Activated effector memory CD4-positive, alpha-beta T cell treated with Interleukin-2 at 50 U/mL for 16 hours (primary cell): ENCODE data around the gene N4BP2.
A peak's percentile ranks its signal among the peaks of the same experiment; 100 is the strongest.

Experiments used
- DNase-seq: peaks from one replicate; pipeline ENCODE4 v3.0.0-alpha.2; 2020

N4BP2 gene

GRCh38 chr4:40193016-40193571 lies 136.4 kb downstream of the N4BP2 start:
- no peak for DNase-seq

GRCh38 chr4:40193578-40193977 lies 136.9 kb downstream of the N4BP2 start:
- DNase-seq: no peak

GRCh38 chr4:40194602-40195161 lies 138.0 kb downstream of the N4BP2 start:
- peak; percentile 36 for DNase-seq

- DNase-seq: no peak
These were observed 138.8 kb downstream of the N4BP2 start for GRCh38 chr4:40195182-40196177.

GRCh38 chr4:40196272-40196671 lies 139.6 kb downstream of the N4BP2 start:
- DNase-seq: no peak

- DNase-seq: peak; percentile 53
These were observed 140.2 kb downstream of the N4BP2 start, which contains the start of gene RHOH for GRCh38 chr4:40196724-40197281. TSS of gene RHOH (plus strand) at chr4:40197031. CDS start at chr4:40243387, 46,356 bp downstream.

- no peak for DNase-seq
These were observed 141.4 kb downstream of the N4BP2 start for GRCh38 chr4:40197879-40198689.

GRCh38 chr4:40199179-40199670 lies 142.6 kb downstream of the N4BP2 start:
- no peak for DNase-seq

- peak; percentile 32 for DNase-seq
These were observed 143.6 kb downstream of the N4BP2 start for GRCh38 chr4:40199999-40200874.

- no peak for DNase-seq
These were observed 144.5 kb downstream of the N4BP2 start for GRCh38 chr4:40200875-40201801.

- DNase-seq: no peak
These were observed 145.2 kb downstream of the N4BP2 start for GRCh38 chr4:40201898-40202297.

- DNase-seq: no peak
These were observed 145.8 kb downstream of the N4BP2 start for GRCh38 chr4:40202474-40202873.

- no peak for DNase-seq
These were observed 148.0 kb downstream of the N4BP2 start for GRCh38 chr4:40204507-40205258.

- no peak for DNase-seq
These were observed 148.9 kb downstream of the N4BP2 start for GRCh38 chr4:40205259-40206198.

GRCh38 chr4:40206426-40206825 lies 149.8 kb downstream of the N4BP2 start:
- no peak for DNase-seq
